ENCODE data around the gene SLC25A51.
"Not testable (repeated sequence)": the region's sequence is repeated elsewhere in the genome, so short reads cannot be mapped to it uniquely, and the experiment has no call there.

Gene SLC25A51

DNA sequence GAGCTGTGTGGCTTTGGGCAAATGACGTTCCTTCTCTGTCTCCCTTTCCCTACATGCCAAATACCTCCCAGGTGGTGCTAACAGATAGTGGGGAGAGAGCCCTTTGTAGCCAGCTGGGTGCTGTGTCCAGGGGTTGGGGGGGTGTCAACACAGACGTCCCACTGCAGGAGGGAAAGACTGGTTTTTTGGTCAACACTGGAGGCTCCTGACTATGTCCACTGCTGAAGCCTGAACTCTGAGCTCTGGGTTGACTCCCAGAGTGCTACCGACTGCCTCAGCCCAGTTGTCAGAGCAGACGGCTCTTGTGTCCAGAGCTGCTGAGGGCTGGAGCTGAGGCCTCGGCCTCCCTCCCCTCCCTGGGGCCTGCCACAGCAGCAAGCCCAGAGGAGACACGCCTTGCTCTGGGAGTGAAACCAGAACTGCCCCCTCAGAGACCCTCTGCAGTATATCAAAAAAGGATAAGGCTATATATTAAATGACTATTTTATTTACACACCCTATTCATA is 14.8 kb upstream of the SLC25A51 start:
- DNase-seq, result no peak

GRCh38 chr9:37917801-37918664 is 14.1 kb upstream of the SLC25A51 start:
- no peak for DNase-seq

GRCh38 chr9:37917313-37917731 is 13.4 kb upstream of the SLC25A51 start:
- no peak for DNase-seq

GRCh38 chr9:37916471-37917312 is 12.8 kb upstream of the SLC25A51 start:
- DNase-seq, result no peak

GRCh38 chr9:37915911-37916470 is 12.1 kb upstream of the SLC25A51 start:
- no peak for DNase-seq

GRCh38 chr9:37914701-37915358 is 10.9 kb upstream of the SLC25A51 start:
- no peak for DNase-seq

- no peak for DNase-seq
These were observed 10.2 kb upstream of the SLC25A51 start for GRCh38 chr9:37914154-37914551.

- peak; percentile 15 for DNase-seq
These were observed 9.7 kb upstream of the SLC25A51 start for GRCh38 chr9:37913480-37914153.

GRCh38 chr9:37911271-37911681 is 7.3 kb upstream of the SLC25A51 start:
- no peak for DNase-seq

DNA sequence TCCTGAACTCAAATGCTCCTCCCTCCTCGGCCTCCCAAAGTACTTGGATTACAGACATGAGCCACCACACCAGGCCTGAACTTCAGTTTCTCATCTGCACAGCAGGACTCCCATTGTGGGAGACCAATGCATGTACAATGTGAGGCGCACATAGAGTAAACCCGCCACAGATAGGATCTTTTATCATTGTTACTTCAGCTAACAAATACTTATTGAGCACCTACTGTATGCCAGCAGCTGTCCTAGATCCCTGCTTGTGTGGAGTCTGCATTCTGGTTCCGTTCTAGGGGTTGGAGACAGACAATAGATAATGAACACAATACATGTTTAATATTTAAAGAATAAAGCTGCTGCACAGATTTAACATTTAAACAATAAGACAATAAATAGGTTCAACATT is 6.3 kb upstream of the SLC25A51 start:
- no peak for DNase-seq

GRCh38 chr9:37909836-37910235 is 5.9 kb upstream of the SLC25A51 start:
- not testable (repeated sequence) for DNase-seq

DNA sequence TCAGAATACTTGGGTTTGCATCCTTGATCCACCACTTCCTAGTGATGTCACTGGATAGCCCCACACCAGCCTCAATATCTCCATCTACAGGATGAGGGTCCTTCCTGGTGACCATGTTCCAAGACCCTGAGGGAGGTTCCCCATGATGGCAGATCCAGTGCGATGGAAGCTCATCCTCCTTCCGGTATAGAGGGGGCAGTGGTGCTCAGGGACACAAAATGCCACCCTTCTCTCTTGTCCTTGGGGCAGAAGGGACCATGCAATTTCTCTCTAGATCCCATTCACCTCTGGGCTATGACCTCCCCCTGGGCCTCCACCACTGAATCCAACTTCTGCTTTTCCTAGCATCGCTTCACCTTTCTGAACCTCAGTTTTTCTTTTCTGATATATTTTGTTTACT is 5.4 kb upstream of the SLC25A51 start:
- no peak for DNase-seq

GRCh38 chr9:37908698-37909186 is 4.8 kb upstream of the SLC25A51 start:
- no peak for DNase-seq

- DNase-seq, result no peak
These were observed 4.4 kb upstream of the SLC25A51 start for GRCh38 chr9:37908283-37908682.

DNA sequence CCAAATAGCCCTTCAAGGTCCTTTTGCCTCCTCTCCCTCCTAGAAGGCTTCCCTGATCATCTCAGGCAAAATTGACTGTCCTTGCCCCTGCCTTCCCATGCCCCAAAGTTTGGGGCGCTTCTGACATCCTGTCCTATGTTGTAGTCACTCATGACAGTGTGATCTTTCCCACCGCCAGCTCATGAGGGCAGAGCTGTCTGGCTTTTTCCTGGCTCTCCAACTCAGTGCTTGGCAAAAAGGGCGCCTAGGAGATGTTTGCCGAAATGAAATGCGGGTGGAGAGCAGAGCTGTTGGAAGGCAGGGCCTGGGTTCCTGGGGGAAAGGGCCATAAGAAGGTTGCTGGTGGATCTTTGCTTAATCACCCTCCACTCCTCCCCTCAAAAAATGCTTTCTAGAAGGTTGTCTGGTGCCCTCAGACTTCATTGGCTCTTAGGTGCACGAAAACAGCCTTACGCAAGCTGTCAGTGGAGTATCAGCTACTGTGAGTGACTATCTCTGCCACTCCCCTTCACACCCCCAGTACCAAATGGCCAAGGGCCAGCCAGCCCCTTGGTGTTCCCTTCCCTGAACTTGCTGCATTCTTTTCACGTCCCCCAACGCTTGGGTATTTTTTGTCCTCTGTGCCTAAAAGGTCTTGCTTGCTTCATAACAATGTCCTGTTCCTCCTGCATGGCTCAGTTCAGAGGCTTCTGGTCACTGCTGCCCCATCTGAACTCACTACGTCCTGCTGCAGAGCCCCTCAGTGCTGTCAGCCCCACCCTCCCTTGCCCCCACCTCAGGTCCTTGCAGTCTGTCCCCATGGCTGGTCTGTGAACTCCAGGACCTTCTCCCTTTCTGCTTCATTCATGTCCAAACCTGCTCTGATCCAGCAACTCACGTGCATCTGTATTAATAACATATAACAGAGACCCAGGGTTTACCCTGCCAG is 2.6 kb upstream of the SLC25A51 start:
- no peak for DNase-seq

DNA sequence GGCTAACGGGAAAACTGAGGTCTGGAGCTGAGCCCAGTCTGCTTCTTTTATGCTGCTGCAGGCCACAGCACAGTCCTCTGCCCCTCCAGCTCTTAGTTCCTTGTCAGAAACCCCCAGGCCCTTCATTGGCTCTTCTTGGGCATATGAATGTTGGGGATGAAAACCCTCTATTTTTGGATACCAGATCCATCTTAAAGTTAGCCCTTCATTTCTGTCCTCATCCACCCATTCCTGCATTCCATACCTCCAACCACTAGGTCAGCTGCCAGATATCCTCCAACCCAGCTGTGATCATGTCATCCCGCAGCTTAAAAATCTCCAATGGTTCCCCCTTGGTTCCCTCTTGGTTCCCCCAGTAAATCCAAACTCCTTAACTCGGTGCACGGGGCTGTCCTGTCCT is 1.8 kb upstream of the SLC25A51 start:
- no peak for DNase-seq

- DNase-seq, result no peak
These were observed 1.2 kb upstream of the SLC25A51 start for GRCh38 chr9:37905131-37905505.

- no peak for DNase-seq
These were observed 661 bp upstream of the SLC25A51 start for GRCh38 chr9:37904445-37905130.

GRCh38 chr9:37902796-37903646 is 906 bp downstream of the SLC25A51 start:
- DNase-seq, result no peak

Data from NCI-H2081 treated with DMSO at 0.1 percent for 48 hours (cell line).